ENCODE results near the gene CHST11. TPM values are rescaled to one million over a fixed set of nuclear protein-coding genes. Genes with fewer than 3 reads are reported as not detected.

CHST11 gene
- total RNA-seq, 2 donors from 2014 or later, result 7.8 to 11.9 TPM

- no peak overlapping the region for H3K4me3 ChIP-seq
- DNase-seq (ENCODE audit: low spot score), result no peak
- TF ChIP-seq CTCF (IDR thresholded peaks at IDR 0.05), result no peak
- no peaks in the 10 kb centered on the region for H3K36me3 ChIP-seq
- no peak overlapping the region for H3K27ac ChIP-seq
- H3K9me3 ChIP-seq, result no peaks in the 10 kb centered on the region
- H3K4me1 ChIP-seq, result peaks cover 0 to 24% of the 10 kb centered on the region in 2 donors
- H3K27me3 ChIP-seq, result no peaks in the 10 kb centered on the region
Observed at GRCh38 chr12:104632724-104633201, 176.0 kb downstream of the CHST11 start.

DNA sequence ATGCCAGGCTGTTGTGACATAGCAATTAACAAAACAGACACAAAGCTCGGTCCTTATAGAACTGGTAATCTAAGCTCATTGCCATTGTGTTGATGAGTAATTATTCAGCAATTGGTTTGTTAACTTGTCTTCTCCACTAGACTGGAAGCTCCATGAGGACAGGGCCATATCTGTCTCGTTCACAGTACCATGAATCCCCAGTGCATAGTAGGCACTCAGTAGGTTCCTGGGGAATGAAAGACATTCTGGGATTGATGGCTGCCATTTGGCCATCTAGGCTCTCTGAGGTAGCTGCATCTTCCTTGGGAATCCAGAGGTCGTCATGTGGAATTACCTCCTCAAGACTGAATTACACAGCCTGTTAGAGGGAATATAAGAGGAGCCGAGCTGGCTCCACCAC, 177.3 kb downstream of the CHST11 start:
- no peak for TF ChIP-seq CTCF (IDR thresholded peaks at IDR 0.05)
- Histone ChIP-seq H3K4me1 (peaks cover 0 to 28% of the 10 kb centered on the region in 2 donors), H3K9me3 (no peaks in the 10 kb centered on the region), H3K4me3 (no peak overlapping the region), H3K27ac (no peak overlapping the region), H3K27me3 (no peaks in the 10 kb centered on the region), H3K36me3 (no peaks in the 10 kb centered on the region)
- no peak for DNase-seq (ENCODE audit: low spot score)

DNA sequence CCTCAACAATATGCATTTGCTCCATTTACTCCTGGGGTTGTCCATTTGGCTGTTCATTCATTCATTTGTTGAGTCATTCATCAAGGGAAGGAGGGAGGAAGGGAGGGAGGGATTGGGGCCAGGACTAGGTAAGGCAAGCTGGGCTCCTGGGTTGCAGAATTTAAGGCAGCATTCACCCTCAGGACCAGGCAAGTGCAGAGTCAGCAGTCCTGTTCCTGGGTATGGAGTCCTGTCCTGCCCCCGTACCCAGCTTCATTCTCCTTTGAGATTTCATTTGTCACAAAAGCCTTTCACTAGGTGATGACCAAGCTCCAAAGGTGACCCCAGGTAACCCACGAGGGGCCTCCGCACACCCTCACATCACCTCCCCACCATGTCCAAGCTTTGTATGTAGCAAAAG, 178.1 kb downstream of the CHST11 start:
- TF ChIP-seq CTCF (IDR thresholded peaks at IDR 0.05), result no peak
- H3K4me1 ChIP-seq, result peaks cover 0 to 32% of the 10 kb centered on the region in 2 donors
- no peak for DNase-seq (ENCODE audit: low spot score)
- no peaks in the 10 kb centered on the region for H3K9me3 ChIP-seq
- H3K27ac ChIP-seq, result no peak overlapping the region
- no peaks in the 10 kb centered on the region for H3K36me3 ChIP-seq
- no peaks in the 10 kb centered on the region for H3K27me3 ChIP-seq
- no peak overlapping the region for H3K4me3 ChIP-seq

GRCh38 chr12:104635607-104636343, 179.0 kb downstream of the CHST11 start:
- DNase-seq (ENCODE audit: low spot score), result no peak
- Histone ChIP-seq H3K36me3 (no peaks in the 10 kb centered on the region), H3K4me3 (no peak overlapping the region), H3K27ac (no peak overlapping the region), H3K9me3 (no peaks in the 10 kb centered on the region), H3K4me1 (peaks cover 0 to 32% of the 10 kb centered on the region in 2 donors), H3K27me3 (no peaks in the 10 kb centered on the region)
- no peak for TF ChIP-seq CTCF (IDR thresholded peaks at IDR 0.05)

DNA sequence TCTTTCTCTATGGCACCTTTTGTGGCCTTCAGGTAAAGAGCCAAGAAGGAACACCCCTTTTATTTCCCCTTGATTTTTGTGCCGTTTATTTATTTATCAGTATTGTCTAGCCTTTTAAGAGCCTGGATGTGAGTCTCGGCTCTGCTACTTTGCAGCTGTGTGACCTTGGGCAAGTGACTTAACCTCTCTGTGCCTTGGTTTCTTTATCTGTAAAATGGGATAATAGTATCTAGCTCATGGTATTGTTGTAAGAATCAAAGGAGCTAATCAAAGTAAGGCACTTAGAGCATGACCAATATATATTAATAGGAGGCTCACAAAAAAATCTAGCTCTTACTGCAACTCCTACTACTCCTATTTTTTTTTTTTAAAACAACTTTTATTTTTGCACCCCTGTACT, 179.7 kb downstream of the CHST11 start:
- TF ChIP-seq CTCF (IDR thresholded peaks at IDR 0.05), result no peak
- Histone ChIP-seq H3K36me3 (no peaks in the 10 kb centered on the region), H3K4me3 (no peak overlapping the region), H3K9me3 (no peaks in the 10 kb centered on the region), H3K27me3 (no peaks in the 10 kb centered on the region), H3K4me1 (peaks cover 0 to 32% of the 10 kb centered on the region in 2 donors), H3K27ac (no peak overlapping the region)
- no peak for DNase-seq (ENCODE audit: low spot score)

DNA sequence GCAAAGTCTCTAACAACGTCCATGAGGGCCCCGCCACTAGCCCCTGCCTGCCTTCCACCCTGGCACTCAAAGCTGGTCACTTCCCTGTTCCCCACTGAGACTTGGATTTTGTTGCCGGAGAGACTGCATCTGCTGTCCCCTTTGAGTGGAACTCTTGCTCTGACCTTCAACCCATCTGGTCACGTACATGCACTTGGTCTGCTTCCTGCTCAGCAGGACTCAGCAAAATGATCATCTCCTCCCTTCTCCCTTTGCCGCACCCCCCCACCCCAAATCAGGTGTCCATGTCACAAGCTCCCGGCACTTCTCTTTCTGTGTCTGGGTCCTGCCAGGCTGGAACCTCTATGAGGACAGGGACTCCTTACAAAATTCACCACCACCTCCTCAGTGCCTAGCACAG, 180.9 kb downstream of the CHST11 start:
- Histone ChIP-seq H3K36me3 (no peaks in the 10 kb centered on the region), H3K9me3 (no peaks in the 10 kb centered on the region), H3K27ac (no peak overlapping the region), H3K4me1 (peaks cover 0 to 28% of the 10 kb centered on the region in 2 donors), H3K4me3 (no peak overlapping the region), H3K27me3 (no peaks in the 10 kb centered on the region)
- TF ChIP-seq CTCF (IDR thresholded peaks at IDR 0.05), result no peak
- DNase-seq (ENCODE audit: low spot score), result no peak

All from right atrium auricular region (tissue), 2 donors.